Measurements from ENCODE around the gene SLC41A3. TPM values are rescaled to one million over a fixed set of nuclear protein-coding genes. Genes with fewer than 3 reads are reported as not detected.
A peak's percentile ranks its signal among the peaks of the same experiment; 100 is the strongest.

Gene SLC41A3
- total and polyA plus RNA-seq, 2 of the 8 experiments (the other 6 are each of a cell fraction or from before 2014, with no cell fraction given): 30.2 to 56.4 TPM

DNA sequence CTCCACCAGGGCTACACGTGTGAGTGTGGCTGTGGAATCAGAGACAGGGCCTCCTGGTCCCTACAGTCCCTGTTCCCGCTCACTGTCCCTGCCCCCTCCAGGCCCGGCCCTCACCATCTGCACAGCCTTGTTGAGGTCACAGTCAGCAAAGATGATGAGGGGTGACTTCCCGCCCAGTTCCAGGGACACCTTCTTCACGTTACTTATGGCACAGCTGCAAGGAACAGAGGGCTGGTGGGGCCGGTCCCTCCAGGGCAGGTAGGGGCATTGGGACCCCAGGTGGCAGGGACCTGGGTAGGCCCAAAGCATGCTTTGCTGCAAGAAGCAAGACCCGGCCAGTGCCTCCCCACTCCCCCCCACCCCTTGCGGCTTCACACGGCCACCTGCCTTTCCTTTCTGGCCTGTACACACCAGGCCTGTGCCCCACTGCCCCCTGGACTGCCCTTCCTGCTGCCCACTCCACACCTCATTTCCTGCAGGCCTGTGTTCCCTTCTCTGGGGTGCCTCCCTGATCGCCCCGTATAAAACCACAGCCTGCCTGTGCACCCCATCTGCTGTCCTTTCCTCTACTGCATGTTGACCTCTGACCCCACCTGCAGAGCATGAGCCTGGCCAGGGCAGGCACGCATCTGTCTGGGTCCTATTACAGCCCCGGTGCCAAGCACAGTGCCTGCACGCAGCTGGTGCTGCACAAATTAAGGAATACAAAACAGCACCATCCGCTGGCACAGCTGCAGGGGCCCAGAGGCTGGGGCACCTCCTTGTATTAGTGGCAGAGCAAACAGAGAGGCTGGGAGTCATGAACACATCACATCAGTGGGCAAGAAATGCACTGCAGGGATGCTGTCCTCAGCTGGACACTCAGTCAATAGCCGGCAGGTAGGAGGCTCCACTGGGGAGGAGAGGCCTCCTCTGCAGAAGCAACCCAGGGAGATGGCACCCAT is 30.8 kb upstream of the SLC41A3 start:
- Histone ChIP-seq H3K9me3 (ENCODE audit: insufficient read depth in 2 of 2, low read depth in 1 of 2, low read length in 1 of 2) (no peaks in the 10 kb centered on the region; a peak in 1 of 4 replicates), H3K79me1 (ENCODE audit: low read depth, low read length) (no peaks in the 10 kb centered on the region; the same call in 1 of the 2 replicates), H3K4ac (replicated peaks; ENCODE audit: insufficient read length, low read depth, low read length) (no peak overlapping the region), H3K56ac (replicated peaks; ENCODE audit: insufficient read length, low read depth, low read length) (no peak overlapping the region), H3K79me2 (ENCODE audit: control insufficient read depth in 1 of 2, insufficient read depth in 2 of 2, low read length in 2 of 2) (no peaks in the 10 kb centered on the region), H2BK120ac (replicated peaks; ENCODE audit: low read depth, low read length) (no peak overlapping the region), H2BK12ac (ENCODE audit: low read depth, low read length) (no peak overlapping the region), H3K27me3 (replicated peaks in 1 of 4; ENCODE audit: control insufficient read depth in 3 of 4, extremely low read depth in 1 of 4, insufficient read depth in 3 of 4, low read length in 3 of 4) (no peaks in the 10 kb centered on the region), H3K9ac (replicated peaks in 1 of 4; ENCODE audit: extremely low read depth in 1 of 4, low read depth in 3 of 4, low read length in 3 of 4) (no peak overlapping the region; a peak in 1 of 7 replicates), H4K5ac (ENCODE audit: insufficient read length, low read depth, low read length) (no peak overlapping the region), H3K23me2 (ENCODE audit: low read depth, low read length) (no peaks in the 10 kb centered on the region), H4K91ac (replicated peaks; ENCODE audit: insufficient read length, low read length) (no peak overlapping the region), H2BK20ac (ENCODE audit: low read length) (no peak overlapping the region), H3K18ac (ENCODE audit: extremely low read depth, low read length) (no peak overlapping the region), H4K20me1 (replicated peaks in 1 of 2; ENCODE audit: control insufficient read depth in 1 of 2, insufficient read depth in 2 of 2, low read length in 2 of 2) (no peaks in the 10 kb centered on the region), H2BK15ac (ENCODE audit: low read length) (no peak overlapping the region), H2BK5ac (ENCODE audit: low read depth, low read length) (no peak overlapping the region), H2AFZ (ENCODE audit: low read length) (no peak overlapping the region), H3K27ac (ENCODE audit: low read depth, low read length) (no peak overlapping the region), H2AK5ac (ENCODE audit: low read depth, low read length) (no peak overlapping the region), H4K8ac (ENCODE audit: extremely low read depth, insufficient read depth, low read length) (no peak overlapping the region; the same call in 1 of the 2 replicates), H3K4me2 (ENCODE audit: insufficient read depth in 1 of 2, low read depth in 2 of 2, low read length in 2 of 2) (no peak overlapping the region), H3K36me3 (ENCODE audit: control insufficient read depth in 2 of 4, insufficient read depth in 4 of 4, low read length in 3 of 4) (no peaks in the 10 kb centered on the region), H3K4me1 (replicated peaks in 1 of 4; ENCODE audit: control insufficient read depth in 3 of 4, insufficient read depth in 4 of 4, low read length in 3 of 4) (no peaks in the 10 kb centered on the region), H3K14ac (ENCODE audit: insufficient read length) (no peak overlapping the region), H3K23ac (ENCODE audit: insufficient read length) (no peak overlapping the region), H3K4me3 (ENCODE audit: extremely low read depth in 1 of 4, insufficient read depth in 2 of 4, low read depth in 3 of 4, low read length in 4 of 4) (no peak overlapping the region)
- POLR2A ChIA-PET (ENCODE audit: partially characterized antibody): no interaction called here
- TF ChIP-seq EGR1 (IDR thresholded peaks at IDR 0.05; ENCODE audit: borderline replicate concordance, low read depth, low read length) (no peak), KDM5A (IDR thresholded peaks at IDR 0.05; ENCODE audit: low read length) (no peak), CBX8 (IDR thresholded peaks at IDR 0.05; ENCODE audit: borderline replicate concordance, low read depth, low read length) (no peak)
- DNase-seq (ENCODE audit: low read depth in 1 of 2, low spot score in 2 of 2) (peak in 1 of 2 experiments; percentile 37), FAIRE-seq (no peak)
- CTCF ChIA-PET (ENCODE audit: partially characterized antibody): interaction anchor here (0.7 to 7.3 kb wide), 10 partner anchors 11 to 149 kb away, joined by 3 to 52 read pairs (median 4); no protein-coding TSS in a partner anchor
- WGBS, 2 experiments (ENCODE audit: extremely low coverage in 1 of 2, insufficient coverage in 1 of 2, insufficient read length in 1 of 2, insufficient replicate concordance in 2 of 2, low coverage in 1 of 2, low lambda C conversion rate in 2 of 2, missing lambda C conversion rate in 1 of 2): 91% methylated on average over 15 of the region's 16 CpGs; no CpG with 5 or more reads in 1 of the 2 experiments
